Thyroid gland (tissue), 4 donors: ENCODE data around the gene NR2F6. TPM values are rescaled to one million over a fixed set of nuclear protein-coding genes. Genes with fewer than 3 reads are reported as not detected.
A peak's percentile ranks its signal among the peaks of the same experiment; 100 is the strongest.
"Not testable (repeated sequence)": the region's sequence is repeated elsewhere in the genome, so short reads cannot be mapped to it uniquely, and the experiment has no call there.

Experiments
- DNase-seq, 2 donors: peaks; one replicate each; pipeline ENCODE4 v3.0.0-alpha.2; 2019
- H3K27ac ChIP-seq, 3 donors: fragments of 200-600 bp; sonication (generic); 1 replicate in 2 of 3; 2 replicates in 1 of 3; pipeline ENCODE4 v1.5.1; 2016 to 2019; ENCODE audit warnings: mild to moderate bottlenecking in 1 of 3, moderate library complexity in 1 of 3
- H3K27me3 ChIP-seq: fragments of 200-600 bp; sonication (generic); one replicate; pipeline ENCODE4 v1.5.1; 2019
- H3K36me3 ChIP-seq, 2 donors: fragments of 200-600 bp; sonication (generic); one replicate each; pipeline ENCODE4 v1.5.1; 2016 to 2019
- H3K4me1 ChIP-seq, 2 donors: fragments of 200-600 bp; sonication (generic); one replicate each; pipeline ENCODE4 v1.5.1; 2017 to 2019
- H3K4me3 ChIP-seq, 3 donors: fragments of 200-600 bp; sonication (generic); replicated peaks in 1 of 3; 1 replicate in 2 of 3; 2 replicates in 1 of 3; pipeline ENCODE4 v1.5.1; 2016; ENCODE audit warnings: mild to moderate bottlenecking in 1 of 3
- H3K9me3 ChIP-seq: fragments of 200-600 bp; sonication (generic); one replicate; pipeline ENCODE4 v1.5.1; 2017
- CTCF ChIP-seq, 6 experiments: fragments of 200-600 bp in 3 of 6; fragments of 450-650 bp in 3 of 6; sonication (generic) in 3 of 6; IDR thresholded peaks; one replicate each; pipeline ENCODE4 v1.5.1; 2016 to 2019; ENCODE audit warnings: antibody characterized with exemption in 6 of 6, mild to moderate bottlenecking in 2 of 6, inconsistent platforms in 1 of 6, moderate library complexity in 1 of 6
- POLR2A ChIP-seq, 2 donors: fragments of 450-650 bp; IDR thresholded peaks; one replicate each; pipeline ENCODE4 v1.6.1; 2017; ENCODE audit warnings: antibody characterized with exemption in 2 of 2, mild to moderate bottlenecking in 2 of 2, moderate library complexity in 1 of 2
- WGBS, 2 donors: methylation state at CpG; one replicate each; pipeline ENCODE4 v1.1.5; 2017; 5-methylcytosine and 5-hydroxymethylcytosine counted together
- intact Hi-C: fragments of 100-400 bp; cut with DNase I; formaldehyde crosslinking; loops from one replicate; pipeline ENCODE4 v1.15.1; 2023
- total RNA-seq, 4 donors: library from RNA; depleted of rRNA; stranded (reverse); fragments of >200 nt; gene quantifications; one replicate each; pipeline ENCODE4 v1.2.3, GENCODE V29; 2016

Gene NR2F6
- total RNA-seq, 4 donors from 2014 or later: 66.0 to 117 (median 97.9) TPM

DNA sequence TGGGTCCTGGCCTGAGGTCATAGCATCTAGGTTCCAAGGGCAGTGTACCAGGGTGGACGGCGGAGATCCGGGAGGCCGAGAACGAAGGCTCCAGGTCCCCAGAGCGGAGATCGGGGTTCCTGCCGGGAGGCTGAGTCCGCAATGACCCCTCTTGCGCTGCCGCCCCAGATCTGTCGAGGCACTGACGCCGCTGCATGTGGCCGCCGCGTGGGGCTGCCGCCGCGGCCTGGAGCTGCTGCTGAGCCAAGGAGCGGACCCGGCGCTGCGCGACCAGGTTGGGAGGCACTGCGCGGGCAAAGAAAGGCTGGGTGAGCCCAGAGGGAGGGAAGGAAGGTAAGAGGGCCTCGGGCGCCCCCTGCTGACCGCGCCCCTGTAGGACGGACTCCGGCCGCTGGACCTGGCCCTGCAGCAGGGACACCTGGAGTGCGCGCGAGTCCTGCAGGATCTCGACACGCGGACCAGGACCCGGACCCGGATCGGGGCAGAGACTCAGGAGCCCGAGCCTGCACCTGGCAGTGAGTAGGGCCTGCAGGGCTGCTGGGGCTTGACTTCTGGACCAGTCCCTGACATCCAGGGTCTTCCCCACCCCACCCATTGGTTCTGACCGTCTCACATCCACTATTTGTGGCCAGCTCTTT lies 36.9 kb upstream of the NR2F6 start:
- intact Hi-C loops: loop anchor here (5.0 kb wide), 2 partner anchors 80 to 215 kb away; no protein-coding TSS in a partner anchor
- peak; percentile 83 to 84 for DNase-seq
- peaks cover 9% of the 10 kb centered on the region for H3K27me3 ChIP-seq
- TF ChIP-seq CTCF (IDR thresholded peaks at IDR 0.05) (peak; percentile 71 to 90 (median 88)), POLR2A (IDR thresholded peaks at IDR 0.05) (no peak)
- no peak overlapping the region for H3K27ac ChIP-seq
- H3K9me3 ChIP-seq: no peaks in the 10 kb centered on the region
- no peak overlapping the region for H3K4me3 ChIP-seq
- peaks cover 12 to 13% of the 10 kb centered on the region in 2 donors for H3K4me1 ChIP-seq
- WGBS, 2 donors: 3 to 7% methylated on average over 17 to 30 of the region's 45 CpGs
- peaks cover 0 to 2% of the 10 kb centered on the region in 2 donors for H3K36me3 ChIP-seq

DNA sequence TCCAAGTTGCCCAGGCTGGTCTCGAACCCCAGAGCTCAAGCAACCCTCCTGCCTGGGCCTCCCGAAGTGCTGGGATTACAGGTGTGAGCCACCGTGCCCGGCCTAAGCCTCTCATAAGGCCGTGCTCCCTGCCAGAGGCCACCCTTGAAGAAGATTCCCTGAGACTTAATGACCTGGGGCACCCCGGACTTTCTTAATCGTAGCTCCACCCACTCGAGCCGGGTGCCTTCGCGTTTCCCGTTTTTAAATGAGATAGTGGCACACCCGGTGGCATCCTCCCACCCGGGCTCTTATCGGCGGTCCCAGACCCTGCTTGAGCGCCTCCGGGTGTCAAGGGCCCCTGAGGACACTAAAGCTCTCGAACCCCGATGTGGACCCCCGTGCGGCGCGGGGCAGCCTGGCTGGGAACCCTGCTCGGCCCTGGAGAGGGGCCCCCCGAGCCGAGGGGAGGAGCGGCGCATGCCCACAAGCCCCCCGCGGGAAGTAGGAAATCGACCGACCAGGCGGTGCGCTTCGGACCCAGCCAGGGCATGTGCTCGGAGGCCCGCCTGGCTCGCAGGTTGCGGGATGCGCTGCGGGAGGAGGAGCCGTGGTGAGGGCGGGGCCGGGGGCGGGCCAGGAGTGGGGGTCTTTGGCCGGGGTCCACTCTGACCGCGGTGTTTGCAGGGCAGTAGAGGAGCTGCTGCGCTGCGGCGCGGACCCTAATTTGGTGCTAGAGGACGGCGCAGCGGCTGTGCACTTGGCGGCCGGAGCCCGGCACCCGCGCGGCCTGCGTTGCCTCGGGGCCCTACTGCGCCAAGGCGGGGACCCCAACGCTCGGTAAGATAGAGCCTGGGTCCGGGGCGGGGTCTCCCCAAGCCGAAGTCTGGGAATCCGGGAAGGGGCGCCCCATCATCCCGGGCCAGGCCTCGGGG lies 35.9 kb upstream of the NR2F6 start, which contains the start of gene ANKLE1:
TSS of gene ANKLE1 (plus strand) at position 511 of the 914 bp plus-strand sequence. CDS start at position 531, 20 bp downstream.
- intact Hi-C loops: loop anchor here (5.0 kb wide), 2 partner anchors 79 to 214 kb away; no protein-coding TSS in a partner anchor
- TF ChIP-seq POLR2A (IDR thresholded peaks at IDR 0.05): no peak
- no peak for TF ChIP-seq CTCF (IDR thresholded peaks at IDR 0.05)
- peaks cover 0 to 11% of the 10 kb centered on the region in 2 donors for H3K36me3 ChIP-seq
- peaks cover 12 to 13% of the 10 kb centered on the region in 2 donors for H3K4me1 ChIP-seq
- no peak within 1 kb of the TSS for H3K4me3 ChIP-seq
- H3K27ac ChIP-seq: no peak within 1 kb of the TSS
- 18 to 27% methylated on average over 18 of the region's 75 CpGs for WGBS, 2 donors
- no peak for DNase-seq
- H3K9me3 ChIP-seq: no peaks in the 10 kb centered on the region
- H3K27me3 ChIP-seq: peaks cover 9% of the 10 kb centered on the region

- Histone ChIP-seq H3K27me3 (peaks cover 9% of the 10 kb centered on the region), H3K27ac (no peak overlapping the region), H3K4me1 (peaks cover 12 to 13% of the 10 kb centered on the region in 2 donors), H3K4me3 (no peak overlapping the region), H3K9me3 (no peaks in the 10 kb centered on the region), H3K36me3 (peaks cover 13 to 32% of the 10 kb centered on the region in 2 donors)
- no peak for TF ChIP-seq POLR2A (IDR thresholded peaks at IDR 0.05)
- no peak for DNase-seq
- intact Hi-C loops: no loop called here
- WGBS, 2 donors: 66 to 85% methylated on average over 3 of the region's 3 CpGs
Measured at GRCh38 chr19:17279436-17279835, 33.7 kb upstream of the NR2F6 start.

DNA sequence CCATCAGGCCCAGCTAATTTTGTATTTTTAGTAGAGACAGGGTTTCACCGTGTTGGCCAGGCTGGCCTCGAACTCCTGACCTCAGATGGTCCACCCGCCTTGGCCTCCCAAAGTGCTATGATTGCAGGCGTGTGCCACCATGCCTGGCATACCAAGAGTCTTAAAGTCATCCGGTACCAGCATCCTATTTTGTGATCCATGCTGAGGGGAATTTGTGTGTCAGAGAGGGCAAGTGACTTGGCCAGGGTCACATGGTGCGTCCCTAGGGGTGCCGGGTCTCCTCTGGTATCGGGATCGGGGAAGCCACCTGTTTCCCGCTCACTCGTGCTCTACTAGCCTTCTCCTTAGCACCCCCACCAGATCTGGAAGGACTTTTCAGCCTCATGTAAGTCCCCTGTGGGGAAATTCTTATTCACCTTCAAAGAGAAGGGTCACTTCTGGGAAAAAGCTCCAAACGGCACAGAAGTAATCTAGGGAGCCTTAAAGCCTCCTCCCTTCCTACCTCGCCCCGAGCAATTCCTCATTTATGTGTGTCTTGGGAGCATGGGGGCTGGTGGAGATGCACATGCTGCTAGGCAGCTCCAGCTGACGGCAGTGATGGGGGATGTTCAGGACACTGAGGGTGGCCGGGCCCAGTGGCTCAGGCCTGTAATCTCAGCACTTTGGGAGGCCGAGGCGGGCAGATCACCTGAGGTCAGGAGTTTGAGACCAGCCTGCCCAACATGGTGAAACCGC lies 29.9 kb upstream of the NR2F6 start:
- Histone ChIP-seq H3K36me3 (peaks cover 35 to 55% of the 10 kb centered on the region in 2 donors), H3K9me3 (no peaks in the 10 kb centered on the region)

GRCh38 chr19:17274892-17275291 lies 29.2 kb upstream of the NR2F6 start:
- H3K27me3 ChIP-seq, H3K9me3 ChIP-seq, intact Hi-C loops, H3K27ac ChIP-seq, H3K4me3 ChIP-seq, DNase-seq, H3K4me1 ChIP-seq: not testable (repeated sequence)
- peaks cover 35 to 55% of the 10 kb centered on the region in 2 donors for H3K36me3 ChIP-seq
- whole genome bisulfite sequencing, 2 donors: 98 to 99% methylated on average over 3 of the region's 3 CpGs

More for the DNA sequence above, 29.9 kb upstream of the NR2F6 start:
- DNase-seq: no peak
- Histone ChIP-seq H3K27me3 (no peaks in the 10 kb centered on the region), H3K4me1 (no peaks in the 10 kb centered on the region), H3K27ac (no peak overlapping the region), H3K4me3 (no peak overlapping the region)
- 92 to 94% methylated on average over 19 of the region's 19 CpGs for WGBS, 2 donors
- intact Hi-C loops: no loop called here
- TF ChIP-seq POLR2A (IDR thresholded peaks at IDR 0.05) (no peak), CTCF (IDR thresholded peaks at IDR 0.05) (no peak)
